GM19193 (cell line): ENCODE measurements around the gene RRP9.
A peak's percentile ranks its signal among the peaks of the same experiment; 100 is the strongest.

Experiments
- POLR2A ChIP-seq: IDR thresholded peaks from 4 replicates; pipeline ENCODE4 v1.6.1; 2011; ENCODE audit not compliant: insufficient read depth, insufficient read length; ENCODE audit errors: extremely low read depth

RRP9 gene

GRCh38 chr3:51975852-51976549, 34.3 kb upstream of the RRP9 start:
- TF ChIP-seq POLR2A, result no peak

DNA sequence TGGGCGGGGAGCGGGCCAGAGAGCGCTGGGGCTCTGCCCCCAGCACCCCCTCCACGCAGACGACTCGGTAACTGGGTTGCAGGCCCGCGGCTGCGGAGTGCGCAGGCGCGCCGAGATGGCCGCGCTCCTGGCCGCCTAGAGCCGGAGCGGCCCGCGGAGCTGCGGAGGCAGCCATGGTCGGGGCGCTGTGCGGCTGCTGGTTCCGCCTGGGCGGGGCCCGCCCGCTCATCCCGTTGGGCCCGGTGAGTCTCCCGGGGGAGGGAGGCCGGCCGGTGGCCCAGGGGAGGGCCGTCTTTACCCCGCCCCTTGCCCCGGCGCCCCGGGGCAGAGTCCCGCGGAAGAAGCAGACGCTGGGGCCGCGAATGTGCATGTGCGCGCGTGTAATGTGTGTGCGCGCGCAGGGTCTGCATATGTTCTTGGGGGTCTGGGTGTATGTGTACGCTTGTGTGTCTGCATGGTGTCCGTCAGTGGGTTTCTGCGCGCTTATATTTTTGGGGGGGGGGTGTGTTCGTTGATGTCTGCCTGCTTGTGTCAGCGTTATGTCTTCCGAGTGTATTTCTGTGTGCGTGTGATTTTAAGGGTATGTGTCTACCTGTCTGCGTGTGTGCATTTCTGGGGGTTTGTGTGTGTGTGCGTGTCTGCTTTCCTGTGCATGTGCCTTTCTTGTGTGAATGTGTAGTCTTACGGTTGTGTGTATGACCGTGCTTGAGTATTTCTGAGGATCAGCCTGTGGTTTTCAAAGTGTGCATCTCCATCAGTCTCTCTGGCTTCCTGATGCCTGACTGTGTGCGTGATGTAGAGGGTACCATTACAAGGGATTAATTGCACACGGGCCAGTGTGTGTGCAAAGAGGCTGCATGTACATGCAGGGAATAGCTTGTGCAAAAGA, 33.5 kb upstream of the RRP9 start, which contains the start of gene ABHD14A:
TSS of gene ABHD14A (plus strand) at position 102 of the 889 bp plus-strand sequence. CDS start at position 174, 72 bp downstream.
- peak; percentile 80 for TF ChIP-seq POLR2A

- TF ChIP-seq POLR2A, result no peak
These were observed 32.7 kb upstream of the RRP9 start for GRCh38 chr3:51974277-51974962.

- no peak for TF ChIP-seq POLR2A
These were observed 29.6 kb upstream of the RRP9 start for GRCh38 chr3:51971350-51971749.

DNA sequence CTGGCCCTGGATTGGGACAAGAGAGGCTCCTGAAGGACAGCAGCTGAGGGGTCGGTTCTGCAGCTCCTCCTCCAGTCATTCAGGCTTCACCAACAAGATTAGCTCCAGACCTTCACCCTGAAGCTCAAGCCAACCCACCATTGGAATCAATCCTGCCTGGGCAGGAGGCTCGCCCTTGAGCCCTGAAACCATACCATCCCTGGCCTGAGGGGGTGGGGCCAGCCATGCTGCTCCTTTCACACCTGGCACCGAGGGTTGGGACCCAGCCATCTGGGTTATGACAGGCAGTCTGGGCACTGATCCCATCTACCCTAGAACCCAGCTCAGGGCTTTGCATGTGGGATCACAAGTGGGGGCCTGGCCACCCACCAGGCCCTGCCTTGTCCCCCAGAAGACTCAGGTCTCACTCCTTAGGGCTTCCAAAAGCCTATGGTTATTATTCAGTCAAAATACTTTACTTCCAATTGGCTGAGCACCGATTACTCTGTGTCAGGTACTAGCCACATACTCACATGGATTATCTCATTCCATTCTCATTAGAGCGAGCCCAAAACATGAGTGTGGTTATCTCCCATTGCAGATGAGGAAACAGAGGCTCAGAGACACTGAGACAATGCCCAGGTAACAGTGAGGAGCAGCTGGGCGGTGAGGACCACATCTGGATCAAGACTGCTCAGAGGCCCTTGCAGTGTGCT, 29.0 kb upstream of the RRP9 start:
- TF ChIP-seq POLR2A, result no peak

DNA sequence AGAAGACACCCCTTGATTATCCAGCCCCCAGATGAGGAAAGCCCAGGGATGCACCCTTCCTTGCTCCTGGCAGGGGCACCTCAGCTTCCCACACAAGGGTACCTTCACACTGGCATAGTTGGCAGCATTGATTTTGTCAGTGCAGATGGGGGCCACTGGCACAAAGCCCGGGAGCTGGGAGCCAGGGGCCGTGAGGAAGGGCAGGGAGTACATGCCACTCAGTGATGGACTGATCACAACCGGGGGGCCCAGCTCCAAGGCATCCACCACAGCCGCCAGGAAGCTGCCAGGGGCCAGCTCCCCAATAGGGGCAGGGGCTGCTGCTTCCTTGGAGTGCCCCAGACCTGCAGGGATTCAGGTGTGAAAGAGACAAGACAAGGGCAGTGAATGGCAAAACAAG, 28.1 kb upstream of the RRP9 start:
- TF ChIP-seq POLR2A, result no peak

- TF ChIP-seq POLR2A, result no peak
These were observed 27.4 kb upstream of the RRP9 start for GRCh38 chr3:51968883-51969678.

GRCh38 chr3:51968170-51968775, 26.6 kb upstream of the RRP9 start:
- no peak for TF ChIP-seq POLR2A

DNA sequence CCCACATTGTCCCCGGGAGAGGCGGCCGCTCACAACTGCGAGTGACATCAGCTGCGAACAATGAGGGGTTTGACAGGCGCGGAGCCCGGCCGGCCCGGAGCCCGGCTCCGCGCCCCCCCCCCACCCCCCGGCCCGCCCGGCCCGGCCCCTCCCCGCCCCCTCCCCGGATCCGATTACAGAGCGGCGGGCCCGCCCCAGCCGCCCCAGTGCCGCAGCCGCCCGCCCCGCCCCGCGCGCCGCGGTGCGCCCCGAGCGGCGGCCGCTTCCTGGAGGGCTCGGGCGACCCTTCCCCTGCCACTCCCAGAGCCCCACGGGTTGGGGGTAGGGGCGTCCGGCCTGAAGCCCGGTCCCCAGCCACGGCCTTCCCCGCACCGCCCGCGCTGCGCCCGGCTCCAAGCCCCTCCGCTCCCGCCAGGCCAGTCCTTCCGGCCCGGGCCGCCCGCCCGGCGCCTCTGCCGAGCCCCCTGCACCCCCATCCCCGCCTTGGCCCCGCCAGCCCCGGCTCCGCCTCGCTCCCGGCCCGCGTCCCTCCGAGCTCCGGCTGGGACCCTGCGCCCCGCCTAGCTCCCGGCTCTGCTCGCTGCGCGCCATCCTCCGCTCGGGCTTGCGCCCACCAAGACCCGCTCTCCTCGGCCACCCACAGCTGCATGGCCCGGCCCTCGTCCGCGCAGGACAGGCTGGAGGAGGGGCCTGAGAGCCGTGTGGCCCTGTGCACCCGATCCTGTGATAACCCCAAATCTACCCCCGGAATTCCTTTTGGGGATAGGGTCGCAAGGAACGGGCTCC, 25.9 kb upstream of the RRP9 start, which contains the start of gene PCBP4:
TSS of gene PCBP4 (minus strand) at position 71 of the 786 bp plus-strand sequence. CDS start 6,214 bp downstream, outside the sequence.
- TF ChIP-seq POLR2A, result no peak

GRCh38 chr3:51966922-51967383, 25.2 kb upstream of the RRP9 start:
- TF ChIP-seq POLR2A, result no peak

DNA sequence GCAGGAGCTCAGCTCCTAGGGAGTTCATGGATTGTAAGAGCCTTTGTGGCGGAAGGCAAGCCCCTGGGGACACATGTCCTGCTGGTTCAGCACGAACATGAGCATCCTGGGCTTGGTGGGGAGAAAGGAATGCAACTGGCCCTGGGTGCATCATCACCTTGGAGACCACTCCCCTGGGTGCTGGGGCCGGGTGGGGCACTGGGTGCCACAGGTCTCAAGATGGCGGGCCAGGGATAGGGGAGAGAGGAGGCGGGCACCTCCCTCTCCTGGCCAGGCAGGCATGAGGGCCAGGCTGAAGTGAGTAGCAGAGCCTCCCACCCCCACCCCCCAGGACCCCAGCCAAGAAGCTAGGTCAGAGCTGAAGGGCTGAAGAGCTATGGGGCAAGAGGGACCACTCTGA, 24.8 kb upstream of the RRP9 start:
- no peak for TF ChIP-seq POLR2A

- TF ChIP-seq POLR2A, result no peak
These were observed 24.3 kb upstream of the RRP9 start for GRCh38 chr3:51966016-51966415.

DNA sequence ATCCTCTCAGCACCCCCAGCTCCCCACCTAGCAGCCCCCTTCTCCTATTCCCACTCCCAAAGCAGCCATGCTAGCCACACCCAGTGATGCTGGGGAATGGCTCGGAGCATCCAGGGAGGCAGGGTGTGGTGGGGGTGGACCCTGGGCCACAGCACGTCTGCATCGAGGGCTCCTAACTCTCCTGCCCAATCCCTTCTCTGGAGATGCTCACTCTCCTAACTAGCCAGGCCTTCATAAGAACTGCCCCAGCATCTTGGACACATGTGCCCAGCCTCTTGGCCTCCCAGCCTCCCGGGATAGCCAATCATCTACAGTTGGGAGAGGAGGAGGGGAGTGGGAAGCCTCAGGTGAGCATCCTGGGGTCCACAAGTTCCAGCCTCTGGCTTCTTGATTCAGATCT, 22.8 kb upstream of the RRP9 start:
- TF ChIP-seq POLR2A, result no peak

DNA sequence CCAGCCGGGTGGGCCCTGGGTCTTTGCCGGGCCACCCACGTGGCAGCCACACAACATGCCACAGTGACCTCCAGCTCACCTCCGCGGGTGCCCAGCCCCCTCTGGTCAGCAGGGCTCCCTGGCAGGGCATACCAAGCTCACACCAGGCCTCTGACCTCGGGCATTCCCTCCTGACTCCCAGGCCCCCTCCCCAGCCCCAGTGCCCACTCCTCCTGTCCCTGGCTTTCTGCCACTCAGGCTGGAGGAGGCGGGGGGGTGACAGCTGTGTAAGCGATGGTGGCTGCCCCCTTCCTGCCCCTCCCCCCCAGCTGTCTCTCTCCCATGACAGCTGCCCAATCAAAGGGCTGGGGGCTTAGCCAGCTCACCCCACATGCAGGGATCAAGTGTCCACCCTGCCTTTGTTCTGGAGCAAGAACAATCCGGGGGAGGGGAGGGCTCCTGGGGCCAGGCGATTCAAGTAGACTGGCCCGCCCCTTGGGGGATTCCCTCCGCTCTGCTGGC, 22.3 kb upstream of the RRP9 start:
- TF ChIP-seq POLR2A, result no peak
